ENCODE measurements around the gene C2orf81.
"Not testable (repeated sequence)": the region's sequence is repeated elsewhere in the genome, so short reads cannot be mapped to it uniquely, and the experiment has no call there.

Gene C2orf81

GRCh38 chr2:74442483-74443297 lies 21.3 kb upstream of the C2orf81 start:
- DNase-seq = not testable (repeated sequence)

- DNase-seq = no peak
These were observed 20.5 kb upstream of the C2orf81 start, which contains the start of gene RTKN for GRCh38 chr2:74441690-74442482. Gene RTKN (minus strand): TSS chr2:74441937. CDS start chr2:74441816, 121 bp downstream.

DNA sequence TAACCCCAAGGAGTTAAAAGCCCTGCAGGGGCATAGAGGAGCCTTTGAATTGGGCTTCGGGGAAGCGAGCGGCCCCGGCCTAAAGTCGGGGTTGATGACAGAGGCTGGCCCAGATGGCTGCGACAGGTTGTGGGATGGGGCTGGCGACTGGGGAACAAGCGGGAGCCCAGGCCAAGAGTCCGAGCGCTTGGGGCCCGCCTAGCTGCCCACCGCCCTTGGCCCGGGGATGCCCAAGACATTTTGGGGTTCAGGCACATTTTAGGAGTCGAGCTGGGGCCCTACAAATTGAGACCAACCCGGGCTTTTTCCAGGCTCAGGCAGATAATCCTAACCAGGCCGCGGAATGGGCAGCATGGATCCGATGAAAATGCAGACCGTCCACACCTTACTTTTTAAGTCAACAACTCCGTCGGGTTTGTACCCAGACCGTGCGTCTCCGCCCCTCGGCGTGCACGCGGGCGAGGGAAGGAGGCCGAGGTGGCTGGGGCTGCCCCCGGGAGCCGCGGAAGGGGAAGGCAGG lies 19.8 kb upstream of the C2orf81 start:
- DNase-seq = no peak

GRCh38 chr2:74440378-74441169 lies 19.2 kb upstream of the C2orf81 start:
- peak; percentile 72 for DNase-seq

- no peak for DNase-seq
These were observed 18.5 kb upstream of the C2orf81 start for GRCh38 chr2:74439803-74440377.

- DNase-seq = no peak
These were observed 18.0 kb upstream of the C2orf81 start for GRCh38 chr2:74439373-74439772.

- DNase-seq = no peak
These were observed 16.8 kb upstream of the C2orf81 start for GRCh38 chr2:74438248-74438647.

DNA sequence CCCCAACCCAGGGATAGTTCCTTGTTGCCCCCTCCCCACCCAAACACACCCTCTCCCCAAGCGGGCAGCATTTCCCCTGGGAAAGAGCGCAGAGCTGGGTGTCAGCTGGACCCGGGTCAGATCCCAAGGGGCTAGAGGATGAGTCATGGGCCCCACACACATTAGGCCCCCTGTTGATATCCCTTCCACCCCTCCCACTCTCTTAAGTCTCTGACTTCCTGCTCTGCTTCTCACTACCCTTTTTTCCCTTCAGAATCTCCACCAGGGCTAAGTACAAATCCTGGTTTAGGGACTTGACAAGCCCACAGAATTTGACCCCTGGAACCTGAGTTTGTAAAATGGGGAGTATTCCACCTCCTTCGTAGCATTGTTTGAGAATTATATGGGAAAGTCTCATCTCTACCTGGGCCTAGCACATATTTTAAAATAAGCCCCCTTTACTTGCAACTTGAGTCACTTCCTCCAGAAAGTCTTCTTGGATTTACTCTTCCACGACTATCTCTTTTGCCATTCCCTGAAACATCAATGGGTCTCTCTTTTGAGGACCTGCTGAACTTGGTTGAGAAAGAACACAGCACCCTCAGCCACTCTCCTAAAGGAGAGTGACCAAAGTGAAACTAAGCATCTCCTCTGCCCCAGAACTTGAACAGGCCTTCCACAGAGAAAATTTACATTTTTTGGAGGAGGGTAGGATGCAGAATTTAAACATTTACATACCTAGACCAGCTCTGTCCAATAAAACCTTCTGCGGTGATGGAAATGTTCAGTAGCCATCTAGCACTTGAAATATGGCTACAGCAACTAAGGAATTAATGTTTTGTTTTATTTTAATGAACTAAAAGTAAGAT lies 15.7 kb upstream of the C2orf81 start:
- no peak for DNase-seq

- DNase-seq = no peak
These were observed 14.8 kb upstream of the C2orf81 start for GRCh38 chr2:74436111-74436805.

DNA sequence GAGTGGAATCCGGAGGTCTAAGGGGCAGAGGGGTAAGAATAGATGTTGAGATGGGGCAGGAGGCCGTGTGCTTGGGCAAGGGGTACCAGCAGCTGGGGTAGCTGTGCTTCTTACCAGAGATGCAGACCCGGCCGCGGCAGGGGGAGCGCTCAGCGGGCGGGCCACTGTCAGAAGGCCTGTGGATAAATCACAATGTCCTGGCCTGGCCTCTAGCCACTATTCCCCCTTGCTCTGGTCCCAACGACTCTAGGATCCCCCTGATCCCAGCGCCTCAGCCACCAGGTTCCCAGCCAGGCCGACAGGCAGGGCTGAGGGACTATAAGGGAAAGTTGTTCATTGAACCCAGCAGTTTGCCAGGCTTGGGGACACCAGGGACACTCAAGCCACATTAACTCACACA lies 9.1 kb upstream of the C2orf81 start:
- DNase-seq = no peak

DNA sequence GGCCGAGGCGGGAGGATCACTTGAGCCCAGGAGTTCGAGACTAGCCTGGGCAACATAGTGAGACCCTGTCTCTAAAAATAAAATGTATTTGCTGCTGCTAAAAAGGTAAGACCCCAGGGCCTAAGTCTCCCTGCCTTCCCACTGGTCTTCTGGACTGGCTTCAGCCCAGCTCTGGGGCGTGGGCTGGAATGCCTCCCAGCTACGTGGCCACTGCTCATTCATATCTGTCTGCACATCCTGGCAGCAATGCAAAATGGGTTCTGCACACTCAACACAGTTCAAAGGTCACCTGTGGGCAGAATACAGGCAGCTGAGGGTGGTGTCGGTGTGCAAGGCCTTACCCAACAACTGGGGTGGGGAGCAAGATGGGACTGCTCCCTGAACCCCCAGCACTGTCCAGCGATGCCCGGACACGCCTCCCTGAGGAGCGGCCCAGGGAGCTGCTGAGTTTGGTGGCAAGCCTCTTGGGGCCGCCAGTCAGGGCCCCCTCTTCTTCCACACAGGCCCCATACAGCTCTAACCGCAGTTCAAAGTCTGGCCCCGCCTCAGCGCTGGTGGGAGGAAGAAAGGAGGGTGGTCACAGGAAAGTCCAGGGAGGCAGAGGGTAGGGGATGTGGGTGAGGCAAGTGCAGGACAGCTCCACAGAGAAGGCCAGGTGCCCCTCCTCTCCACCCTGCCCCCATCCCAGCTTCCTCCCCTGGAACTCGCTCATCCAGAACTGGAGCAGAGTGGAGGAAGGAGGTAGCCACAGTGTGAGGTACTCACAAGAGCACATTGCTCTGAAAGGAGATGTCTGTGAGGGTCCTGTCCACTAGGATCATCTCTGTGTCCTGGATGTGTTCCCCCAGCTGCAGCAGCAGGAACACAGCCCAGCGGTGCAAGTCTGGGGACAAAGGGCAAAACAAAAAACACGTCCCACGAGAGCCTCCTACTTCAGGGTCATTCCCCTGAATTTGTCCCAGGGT lies 8.3 kb upstream of the C2orf81 start:
- DNase-seq = no peak

DNA sequence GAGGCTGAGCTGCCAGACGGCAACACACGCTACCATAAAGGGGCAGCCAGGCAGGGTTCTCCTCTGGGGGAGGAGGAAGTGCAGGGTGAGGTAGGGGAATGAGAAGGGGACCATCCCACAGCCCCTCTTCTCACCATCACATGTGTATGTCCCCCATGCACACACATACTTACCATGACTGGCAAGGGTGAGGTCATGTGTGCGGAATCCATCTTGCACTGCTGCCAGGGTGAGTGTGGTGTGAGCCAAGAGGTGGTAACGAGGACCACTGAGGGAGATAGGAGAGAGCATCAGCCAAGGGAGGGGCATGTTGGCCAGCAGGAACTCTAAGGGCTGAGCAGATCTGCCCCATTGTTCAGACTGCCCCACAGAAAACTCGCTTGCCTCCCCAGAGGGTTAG lies 7.3 kb upstream of the C2orf81 start:
- DNase-seq = no peak

GRCh38 chr2:74427551-74427950 lies 6.1 kb upstream of the C2orf81 start:
- no peak for DNase-seq

DNA sequence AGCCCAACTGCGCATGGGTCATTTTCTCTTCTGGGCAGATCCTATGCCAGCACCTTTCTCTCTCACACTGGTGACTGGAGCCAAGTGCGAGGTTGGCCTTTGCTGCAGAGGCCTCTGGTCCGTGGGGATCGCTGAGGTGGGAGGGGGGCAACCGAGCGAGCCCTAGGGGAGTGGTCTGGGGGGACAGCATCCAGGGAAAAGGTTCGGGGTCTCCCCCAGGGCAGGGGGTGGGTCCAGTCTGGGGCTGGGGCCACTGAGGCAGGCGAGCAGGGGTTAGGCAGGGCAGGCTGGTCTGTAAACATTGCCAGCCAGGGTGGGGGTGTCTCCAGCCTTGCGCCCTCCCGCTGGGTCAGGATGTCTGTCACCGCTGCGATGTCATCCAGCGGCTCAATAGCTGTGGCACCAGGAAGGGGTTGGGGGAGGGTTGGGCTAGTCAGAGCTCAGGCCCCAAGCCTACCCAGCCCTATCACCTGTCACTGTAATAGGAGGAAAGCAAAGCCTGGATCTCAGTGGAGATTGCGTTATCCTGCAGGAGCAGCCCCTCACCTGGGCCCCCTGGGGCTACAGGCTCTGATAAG lies 4.9 kb upstream of the C2orf81 start:
- DNase-seq = no peak

DNA sequence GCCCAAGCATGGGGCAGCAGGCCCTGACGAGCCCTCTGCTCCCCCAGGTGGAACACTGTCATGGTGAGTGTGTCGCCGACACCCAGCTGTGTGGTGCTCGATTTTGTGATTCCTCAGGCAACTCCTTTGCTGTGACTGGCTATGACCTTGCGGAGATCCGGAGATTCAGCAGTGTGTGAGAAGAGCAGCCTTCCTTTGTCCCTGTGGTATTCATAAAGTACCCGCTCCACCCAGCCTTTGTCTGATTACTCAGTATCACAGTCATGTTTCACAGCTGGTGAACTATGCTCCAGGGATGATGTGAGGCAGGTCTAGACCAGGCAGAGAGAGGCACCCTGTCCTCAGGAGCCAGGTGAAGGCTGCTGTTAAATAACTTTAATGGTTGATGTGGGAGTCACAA lies 4.1 kb upstream of the C2orf81 start:
- no peak for DNase-seq

DNA sequence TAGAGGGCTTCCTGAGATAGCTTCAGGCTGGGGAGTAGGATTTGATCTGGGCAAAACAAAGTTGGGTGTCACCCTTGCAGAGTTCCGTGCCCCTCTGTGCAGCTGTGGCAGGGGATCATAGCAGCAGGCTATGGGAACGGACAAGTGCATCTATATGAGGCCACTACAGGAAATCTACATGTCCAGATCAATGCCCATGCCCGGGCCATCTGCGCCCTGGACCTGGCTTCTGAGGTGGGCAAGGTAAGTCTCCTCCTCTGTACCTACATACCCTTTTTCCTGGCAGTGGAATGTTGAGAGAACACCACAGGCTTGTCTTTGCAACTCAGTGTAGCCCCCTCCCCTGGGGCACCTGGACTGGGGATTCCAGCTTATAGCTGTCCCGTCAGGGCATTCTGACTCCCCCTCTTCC lies 3.6 kb upstream of the C2orf81 start:
- DNase-seq = no peak

DNA sequence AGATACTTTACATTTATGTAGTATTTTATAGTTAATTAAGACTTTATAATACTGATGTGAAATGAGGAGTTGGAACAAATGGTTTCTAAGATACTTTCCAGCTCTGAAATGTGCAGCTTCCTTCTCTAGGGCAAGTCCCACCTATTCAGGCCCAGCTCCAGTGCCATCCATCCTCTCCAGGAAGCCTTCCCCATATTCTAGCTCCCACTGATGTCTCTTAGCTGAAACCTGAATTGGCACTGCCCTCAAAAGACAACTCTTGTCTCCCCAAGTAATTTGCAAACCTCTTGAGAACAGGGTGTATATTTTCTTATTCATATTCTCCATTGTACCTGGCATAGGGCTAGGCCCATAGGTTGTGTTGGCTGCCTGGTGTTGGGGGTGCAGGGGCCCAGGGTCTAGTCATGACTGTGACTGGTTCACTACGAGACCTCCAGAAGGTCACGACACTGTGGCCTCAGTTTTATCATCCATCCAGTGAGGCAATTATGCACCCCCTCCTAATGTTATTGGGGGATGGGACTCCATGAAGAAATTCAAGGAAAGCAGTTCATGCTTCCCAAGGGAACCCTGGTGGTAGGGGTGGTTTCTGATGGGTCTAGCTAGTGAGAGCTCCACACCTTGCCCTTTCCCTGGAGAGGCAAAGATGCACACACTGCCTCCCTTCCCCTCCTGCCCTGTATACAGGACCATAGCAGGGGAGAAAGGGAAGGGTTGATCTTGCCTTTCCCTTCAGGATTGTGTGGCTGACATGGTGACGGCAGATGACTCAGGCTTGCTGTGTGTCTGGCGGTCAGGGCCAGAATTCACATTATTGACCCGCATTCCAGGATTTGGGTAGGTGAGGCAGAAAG lies 2.9 kb upstream of the C2orf81 start:
- DNase-seq = no peak

Measured in NCI-H1436 (cell line).